HG02973 (cell line): ENCODE measurements around the gene PCGF1.
"Not testable (repeated sequence)": the region's sequence is repeated elsewhere in the genome, so short reads cannot be mapped to it uniquely, and the experiment has no call there.

Experiments used
- ATAC-seq: cut with Tn5 transposase; IDR thresholded peaks from one replicate; pipeline ENCODE4 v1.9.1; 2021; ENCODE audit warnings: moderate library complexity; ENCODE audit not compliant: unreplicated experiment

PCGF1 gene

DNA sequence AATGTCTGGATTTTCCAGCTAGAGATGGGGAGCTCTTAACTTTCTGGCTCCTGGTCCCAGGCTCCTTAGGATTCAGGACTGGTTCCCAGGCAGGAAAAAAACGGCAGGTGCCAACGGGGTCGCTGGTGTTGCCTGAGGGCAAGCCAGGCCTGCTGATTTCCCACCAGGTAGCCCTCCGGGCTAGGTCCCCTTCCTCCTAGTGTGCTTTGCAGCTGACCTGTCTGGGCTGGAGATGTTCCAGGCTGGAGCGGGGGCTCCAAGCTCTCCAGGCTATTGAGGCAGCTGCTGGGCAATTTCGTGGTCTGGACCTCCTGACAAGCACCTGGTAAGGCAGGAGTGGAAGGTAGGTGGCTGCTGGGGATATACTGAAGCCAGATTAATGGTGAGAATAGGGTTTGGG lies 33.0 kb downstream of the PCGF1 start:
- no peak for ATAC-seq

GRCh38 chr2:74472945-74473258 lies 34.6 kb downstream of the PCGF1 start:
- ATAC-seq = peak; percentile 5

GRCh38 chr2:74472086-74472944 lies 35.2 kb downstream of the PCGF1 start, which contains the start of gene MRPL53:
MRPL53 (minus strand) TSS chr2:74472680; CDS start chr2:74472660, 20 bp downstream.
- peak; percentile 68 for ATAC-seq

DNA sequence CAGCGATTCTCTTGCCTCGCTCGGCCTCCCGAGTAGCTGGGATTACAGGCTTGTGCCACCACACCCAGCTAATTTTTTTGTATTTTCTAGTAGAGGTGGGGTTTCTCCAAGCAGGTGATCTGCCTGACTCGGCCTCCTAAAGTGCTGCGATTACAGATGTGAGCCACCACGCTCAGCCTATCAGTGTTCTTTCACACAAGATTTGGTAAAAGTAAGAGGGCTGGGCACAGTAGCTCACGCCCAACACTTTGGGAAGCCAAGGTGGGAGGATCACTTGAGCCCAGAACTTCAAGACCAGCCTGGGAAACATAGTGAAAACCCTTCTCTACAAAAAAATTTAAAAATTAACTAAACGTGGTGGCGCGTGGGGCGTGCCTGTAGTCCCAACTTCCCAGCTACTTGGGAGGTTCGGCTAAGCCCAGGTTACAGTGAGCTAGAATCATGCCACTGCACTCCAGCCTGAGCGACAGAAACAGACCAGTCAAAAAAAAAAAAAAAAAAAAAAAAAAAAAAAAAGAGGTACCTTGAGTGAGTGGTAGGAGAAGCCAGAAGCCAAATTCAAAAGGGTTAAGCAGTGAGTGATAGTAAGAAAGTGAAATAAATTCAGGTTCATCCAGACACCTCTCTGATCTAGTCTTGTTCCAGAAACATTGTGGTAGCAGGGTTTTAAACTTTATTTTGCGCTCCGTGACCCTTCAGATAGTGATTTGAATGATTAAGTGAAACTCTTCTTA lies 36.0 kb downstream of the PCGF1 start:
- no peak for ATAC-seq

DNA sequence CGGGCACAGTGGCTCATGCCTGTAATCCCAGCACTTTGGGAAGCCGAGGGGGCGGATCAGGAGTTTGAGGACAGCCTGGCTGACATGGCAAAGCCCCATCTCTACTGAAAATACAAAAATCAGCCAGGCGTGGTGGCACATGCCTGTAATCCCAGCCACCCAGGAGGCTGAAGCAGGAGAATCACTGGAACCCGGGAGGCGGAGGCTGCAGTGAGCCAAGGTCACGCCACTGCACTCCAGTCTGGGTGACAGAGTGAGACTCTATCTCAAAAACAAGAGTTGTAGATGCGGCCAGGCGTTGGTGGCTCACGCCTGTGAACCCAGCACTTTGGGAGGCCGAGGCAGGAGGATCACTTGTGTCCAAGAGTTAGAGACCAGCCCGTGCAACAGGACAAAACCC lies 36.8 kb downstream of the PCGF1 start:
- ATAC-seq = not testable (repeated sequence)

GRCh38 chr2:74464406-74464805 lies 43.1 kb downstream of the PCGF1 start:
- ATAC-seq = no peak

DNA sequence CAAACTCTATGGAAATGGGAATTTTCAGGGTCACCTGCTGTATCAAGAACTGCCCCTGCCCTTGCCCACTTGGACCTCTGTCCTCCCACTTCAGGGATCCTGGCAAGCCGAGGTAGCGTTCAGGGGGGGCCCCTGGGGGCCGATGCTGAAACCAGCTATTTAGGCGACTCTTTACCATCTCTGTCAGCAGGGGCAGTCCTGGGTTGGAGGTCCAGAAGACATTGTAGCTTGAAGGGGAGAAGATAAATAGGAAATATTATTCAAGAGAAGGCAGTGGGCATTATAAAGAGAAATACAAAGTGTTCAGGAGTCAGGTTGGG lies 44.7 kb downstream of the PCGF1 start:
- ATAC-seq = no peak

DNA sequence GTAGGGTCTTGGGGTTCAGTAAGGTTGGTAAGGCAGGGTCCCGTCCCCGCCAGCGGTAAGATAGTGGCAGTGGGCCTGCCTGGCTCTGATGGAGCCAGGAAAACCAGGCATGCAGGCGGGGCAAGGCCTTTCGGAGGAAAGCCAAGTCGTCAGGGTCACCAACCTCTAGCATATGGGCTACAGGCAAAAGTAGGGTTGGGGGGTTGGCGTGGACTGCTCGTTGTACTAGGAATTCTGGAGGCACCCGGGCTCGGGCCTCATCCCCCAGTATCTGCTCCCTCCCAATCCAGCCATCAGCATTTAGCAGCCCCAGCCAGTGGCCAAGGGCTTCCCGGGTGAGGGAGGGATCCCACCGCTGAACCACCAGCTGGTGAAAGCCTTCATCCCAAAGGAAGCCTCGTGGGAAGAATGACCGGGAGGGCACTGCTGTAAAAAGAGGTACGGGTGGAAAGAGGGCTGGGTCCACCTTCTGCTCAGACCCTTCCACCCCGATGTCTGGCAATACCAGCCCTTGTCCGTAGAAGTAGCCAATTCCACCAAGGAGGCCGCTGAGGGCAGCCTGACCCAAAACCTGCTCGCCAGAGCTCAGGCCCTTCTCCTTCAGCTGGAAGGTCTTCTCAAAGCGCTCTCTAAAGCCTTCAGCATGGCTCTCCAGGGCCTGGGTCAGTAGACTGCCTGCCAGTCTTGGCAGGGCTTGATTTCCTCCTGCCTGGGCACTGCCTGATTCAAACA lies 45.3 kb downstream of the PCGF1 start:
- ATAC-seq = no peak

GRCh38 chr2:74461187-74462053 lies 46.1 kb downstream of the PCGF1 start:
- no peak for ATAC-seq

DNA sequence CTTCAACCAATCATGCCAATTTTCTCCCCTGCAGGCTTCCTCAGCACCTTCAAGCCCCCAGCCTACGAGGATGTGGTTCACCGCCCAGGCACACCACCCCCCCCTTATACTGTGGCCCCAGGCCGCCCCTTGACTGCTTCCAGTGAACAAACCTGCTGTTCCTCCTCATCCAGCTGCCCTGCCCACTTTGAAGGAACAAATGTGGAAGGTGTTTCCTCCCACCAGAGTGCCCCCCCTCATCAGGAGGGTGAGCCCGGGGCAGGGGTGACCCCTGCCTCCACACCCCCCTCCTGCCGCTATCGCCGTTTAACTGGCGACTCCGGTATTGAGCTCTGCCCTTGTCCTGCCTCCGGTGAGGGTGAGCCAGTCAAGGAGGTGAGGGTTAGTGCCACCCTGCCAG lies 47.3 kb downstream of the PCGF1 start:
- ATAC-seq = not testable (repeated sequence)

GRCh38 chr2:74459503-74460118 lies 47.9 kb downstream of the PCGF1 start:
- ATAC-seq = not testable (repeated sequence)

DNA sequence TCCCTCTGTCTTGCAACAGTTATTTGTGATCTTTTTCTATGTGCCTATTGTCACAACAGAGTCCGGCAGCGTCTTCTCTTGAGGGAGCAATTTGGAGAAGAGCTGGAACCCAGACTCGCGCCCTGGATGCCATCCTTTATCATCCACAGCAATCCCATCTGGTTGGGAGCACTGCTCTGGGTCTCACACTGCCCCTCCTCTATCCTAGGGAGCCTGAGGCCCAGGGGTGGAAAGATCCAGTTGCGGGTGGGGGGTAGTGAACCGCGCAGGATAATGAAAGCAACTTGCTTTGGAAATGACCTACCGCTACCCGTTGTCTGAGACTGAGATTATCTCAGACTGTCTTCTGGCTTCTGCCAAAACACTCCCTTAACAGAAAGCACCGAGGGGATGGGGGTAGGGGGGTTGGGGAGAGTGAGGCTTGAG lies 48.5 kb downstream of the PCGF1 start:
- no peak for ATAC-seq

GRCh38 chr2:74458132-74458937 lies 49.2 kb downstream of the PCGF1 start, which contains the start of gene WBP1:
WBP1 (plus strand) TSS chr2:74458438; CDS start chr2:74458603, 165 bp downstream.
- peak; percentile 75 for ATAC-seq

DNA sequence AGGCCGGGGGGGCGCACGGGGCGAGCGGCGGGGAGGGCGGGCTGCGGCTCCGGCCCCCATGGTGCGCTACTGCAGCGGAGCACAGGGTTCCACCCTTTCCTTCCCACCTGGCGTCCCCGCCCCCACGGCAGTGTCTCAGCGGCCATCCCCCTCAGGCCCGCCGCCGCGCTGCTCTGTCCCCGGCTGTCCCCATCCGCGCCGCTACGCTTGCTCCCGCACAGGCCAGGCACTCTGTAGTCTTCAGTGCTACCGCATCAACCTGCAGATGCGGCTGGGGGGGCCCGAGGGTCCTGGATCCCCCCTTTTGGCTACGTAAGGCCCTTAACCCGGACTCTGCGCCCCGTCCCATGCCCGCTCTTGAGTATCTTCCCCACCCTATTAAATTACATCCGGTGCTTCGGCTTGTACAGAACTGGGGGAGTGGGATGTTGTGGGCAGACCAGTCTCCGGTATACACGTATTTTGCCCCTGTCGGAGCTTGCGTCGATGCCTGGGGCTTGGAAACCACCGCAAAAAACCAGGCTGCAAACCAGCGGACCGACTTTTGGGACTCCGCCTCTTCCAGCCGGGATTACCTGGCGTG lies 49.9 kb downstream of the PCGF1 start:
- peak; percentile 35 for ATAC-seq

GRCh38 chr2:74457129-74457548 lies 50.4 kb downstream of the PCGF1 start:
- no peak for ATAC-seq
